Stromal cell of bone marrow (primary cell): ENCODE results near the gene CCDC126.
"Not testable (repeated sequence)": the region's sequence is repeated elsewhere in the genome, so short reads cannot be mapped to it uniquely, and the experiment has no call there.

Experiments used
- DNase-seq: peaks from one replicate; pipeline ENCODE4 v3.0.0-alpha.2; 2012; ENCODE audit warnings: low read depth

The CCDC126 gene

DNA sequence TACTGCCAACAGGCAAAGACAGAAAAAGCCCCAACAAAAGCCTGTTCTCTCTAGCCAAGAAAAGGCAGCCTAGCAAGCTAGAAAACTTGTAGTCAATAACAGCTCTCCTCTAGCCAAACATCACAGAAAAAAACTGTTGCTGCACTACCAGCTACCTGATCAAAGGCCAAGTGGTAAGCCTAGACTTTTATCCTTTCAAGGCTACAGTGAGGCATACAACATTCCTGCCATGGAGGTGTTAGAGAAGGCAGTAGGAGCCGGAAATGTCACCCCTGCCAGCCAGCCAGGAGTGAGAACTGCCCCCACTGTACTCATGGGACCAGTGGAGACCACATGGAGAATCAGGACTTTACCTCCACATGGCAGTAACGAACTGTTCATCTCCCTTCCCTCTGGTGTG lies 31.2 kb downstream of the CCDC126 start:
- DNase-seq, result no peak

DNA sequence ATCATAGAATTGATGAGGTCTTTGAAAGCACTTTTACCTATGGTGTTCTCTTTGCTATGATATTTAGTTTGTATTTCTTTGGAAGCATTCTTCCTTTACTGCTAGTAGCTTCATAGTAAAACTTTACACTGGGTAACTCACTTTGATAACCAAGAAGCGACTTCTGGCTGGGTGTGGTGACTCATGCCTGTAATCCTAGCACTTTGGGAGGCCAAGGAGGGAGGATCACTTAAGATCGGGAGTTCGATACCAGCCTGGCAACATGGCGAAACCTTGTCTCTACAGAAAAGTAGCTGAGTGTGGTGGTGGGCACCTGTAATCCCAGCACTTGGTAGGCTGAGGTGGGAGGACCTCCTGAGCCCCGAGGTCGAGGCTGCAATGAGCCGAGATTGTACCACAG lies 36.2 kb downstream of the CCDC126 start:
- DNase-seq, result no peak

DNA sequence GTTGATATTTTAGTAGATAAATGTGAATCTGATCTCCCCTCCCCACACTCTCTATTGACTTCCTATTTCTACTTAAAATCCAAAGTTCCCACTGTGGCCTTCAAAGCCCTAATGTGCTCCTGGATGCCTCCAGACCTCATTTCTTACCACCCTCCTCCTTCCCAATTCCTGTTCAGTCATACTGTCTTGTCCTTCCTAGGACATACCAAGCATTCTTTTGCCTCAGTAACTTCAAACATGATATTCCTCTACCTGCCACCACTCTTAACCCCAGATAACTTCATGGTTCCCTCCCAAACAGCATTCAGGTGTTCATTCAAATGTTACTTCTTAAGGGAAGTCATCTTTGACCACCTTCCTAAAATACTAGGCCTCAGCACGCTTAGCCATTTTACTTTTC lies 48.6 kb downstream of the CCDC126 start:
- no peak for DNase-seq

DNA sequence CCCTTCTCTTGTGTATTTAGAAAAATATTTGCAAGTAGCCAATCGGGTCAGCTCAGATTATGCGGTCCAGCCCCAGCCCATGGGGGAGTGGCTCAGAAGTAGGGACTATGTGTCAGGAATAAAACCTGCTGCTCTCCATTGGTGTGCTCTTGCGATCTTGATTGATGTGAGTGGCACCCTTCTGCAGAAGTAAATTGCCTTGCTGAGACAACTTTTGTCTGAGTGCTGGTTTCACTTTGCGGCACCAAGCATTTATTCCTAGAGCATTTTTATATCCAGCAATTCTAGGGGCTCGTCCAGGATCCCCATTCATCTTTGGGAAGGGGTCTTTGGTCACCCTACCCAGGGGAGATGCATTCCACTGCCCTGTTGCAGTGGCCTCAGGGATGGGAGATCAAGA lies 56.8 kb downstream of the CCDC126 start:
- DNase-seq, result no peak

DNA sequence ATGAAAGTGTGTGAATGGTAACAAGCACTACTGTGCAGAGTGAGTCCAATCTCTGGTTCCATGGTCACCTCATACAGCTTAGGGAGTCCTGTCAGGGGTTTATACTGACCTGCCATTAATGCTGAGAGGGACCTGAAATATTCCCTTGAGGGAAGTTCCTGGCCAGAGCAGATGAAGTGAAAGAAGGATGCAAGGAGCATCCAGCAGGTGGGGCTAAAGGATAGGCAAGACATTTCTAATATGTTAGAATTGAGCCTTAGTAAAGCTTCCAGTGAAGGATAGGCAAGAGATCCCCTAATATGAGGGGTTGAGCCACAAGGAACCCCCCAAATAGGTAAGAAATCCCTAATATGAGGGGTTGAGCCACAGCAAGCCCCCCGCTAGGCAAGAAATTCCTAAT lies 57.3 kb downstream of the CCDC126 start:
- no peak for DNase-seq

DNA sequence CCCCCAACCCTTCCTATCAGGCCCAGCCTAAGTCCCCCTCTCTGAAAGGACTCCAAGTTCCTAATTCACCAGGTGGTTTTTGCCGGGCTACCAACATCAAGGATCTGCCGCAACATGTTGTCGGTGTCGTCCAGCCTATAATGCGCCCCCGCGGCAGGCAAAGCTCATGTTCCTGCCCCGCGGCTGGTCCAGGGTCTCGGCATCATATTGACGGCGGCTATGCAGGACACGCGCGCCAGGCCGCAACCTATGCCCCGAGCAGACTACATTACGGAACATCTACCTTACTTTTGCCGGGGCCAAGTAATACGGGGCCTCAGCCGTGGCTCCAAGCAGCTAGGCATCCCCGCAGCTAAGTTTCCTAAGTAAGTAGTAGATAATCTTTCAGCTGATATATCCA lies 58.3 kb downstream of the CCDC126 start:
- no peak for DNase-seq

DNA sequence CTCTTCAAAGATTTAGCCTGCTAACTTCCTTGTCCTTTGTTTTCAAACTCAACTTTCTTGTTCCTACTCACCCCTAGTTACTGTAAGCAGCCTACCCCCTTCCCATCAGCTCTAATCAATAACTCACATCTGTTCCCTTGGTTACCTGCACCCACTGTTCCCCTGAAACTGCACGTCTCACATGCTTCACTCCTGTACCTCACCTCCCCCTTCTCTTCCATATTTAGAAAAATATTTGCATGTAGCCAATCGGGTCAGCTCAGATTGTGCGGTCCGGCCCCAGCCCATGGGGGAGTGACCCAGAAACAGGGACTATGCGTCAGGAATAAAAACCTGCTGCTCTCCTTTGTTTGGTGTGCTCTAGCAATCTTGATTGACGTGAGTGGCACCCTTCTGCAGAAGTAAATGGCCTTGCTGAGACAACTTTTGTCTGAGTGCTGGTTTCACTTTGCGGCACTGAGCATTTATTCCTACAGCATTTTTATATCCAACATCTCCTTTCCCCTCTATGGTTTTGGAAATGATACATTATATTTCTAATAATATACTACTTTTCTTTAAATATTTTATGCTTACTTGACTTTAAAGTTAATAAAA lies 61.7 kb downstream of the CCDC126 start:
- no peak for DNase-seq

DNA sequence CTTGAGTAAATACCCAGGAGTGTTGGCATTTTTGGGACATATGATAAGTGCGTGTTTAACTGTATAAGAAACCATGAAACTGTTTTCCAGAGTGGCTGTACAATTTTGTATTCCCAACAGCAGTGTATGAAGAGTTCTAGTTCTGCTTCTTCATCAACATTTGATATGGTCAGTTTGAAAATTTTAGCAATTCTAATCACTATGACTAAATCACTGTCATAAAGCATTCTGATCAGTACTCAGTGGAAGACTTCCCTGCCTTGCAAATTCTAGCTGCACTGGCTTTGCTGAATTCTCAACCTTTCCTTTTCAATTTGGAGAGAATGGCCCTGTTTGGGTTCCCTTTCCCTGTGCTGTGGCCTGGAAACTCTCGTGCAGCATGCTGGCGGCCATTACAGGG lies 64.2 kb downstream of the CCDC126 start:
- no peak for DNase-seq

DNA sequence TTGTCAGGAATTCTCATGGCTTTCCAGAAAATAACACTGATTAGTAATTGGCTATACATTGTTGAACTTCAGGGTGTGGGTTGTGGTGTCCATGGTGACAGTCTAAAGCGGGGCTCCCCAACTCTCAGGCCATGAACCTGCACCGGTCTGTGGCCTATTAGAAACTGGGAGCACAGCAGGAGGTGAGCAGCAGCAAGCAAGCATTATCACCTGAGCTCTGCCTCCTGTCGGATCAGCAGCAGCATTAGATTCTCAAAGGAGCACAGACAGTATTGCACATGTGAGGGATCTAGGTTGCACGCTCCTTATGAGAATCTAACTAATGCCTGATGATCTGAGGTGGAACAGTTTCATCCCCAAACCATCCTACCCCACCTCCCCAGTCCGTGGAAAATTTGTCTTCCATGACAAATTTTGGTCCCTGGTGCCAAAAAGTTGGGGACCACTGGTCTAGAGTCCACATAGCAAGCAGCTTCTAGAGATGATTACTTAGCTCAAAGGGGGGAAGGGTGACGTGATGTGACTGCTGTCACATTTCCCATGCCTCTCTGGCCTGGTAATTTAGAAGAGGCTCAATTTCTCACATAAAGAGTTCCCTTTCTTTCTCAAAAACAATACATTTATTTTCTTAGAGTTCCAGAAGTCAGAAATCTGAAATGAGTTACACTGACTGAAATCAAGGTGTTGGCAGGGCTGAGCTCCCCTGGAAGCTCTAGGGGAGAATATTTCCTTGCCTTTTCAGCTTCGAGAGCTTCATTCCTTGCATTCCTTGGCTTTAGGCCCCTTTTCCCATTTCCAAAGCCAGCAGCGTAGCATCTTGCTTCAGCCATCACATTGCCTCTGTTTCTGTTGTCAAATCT lies 65.2 kb downstream of the CCDC126 start:
- DNase-seq, result no peak

DNA sequence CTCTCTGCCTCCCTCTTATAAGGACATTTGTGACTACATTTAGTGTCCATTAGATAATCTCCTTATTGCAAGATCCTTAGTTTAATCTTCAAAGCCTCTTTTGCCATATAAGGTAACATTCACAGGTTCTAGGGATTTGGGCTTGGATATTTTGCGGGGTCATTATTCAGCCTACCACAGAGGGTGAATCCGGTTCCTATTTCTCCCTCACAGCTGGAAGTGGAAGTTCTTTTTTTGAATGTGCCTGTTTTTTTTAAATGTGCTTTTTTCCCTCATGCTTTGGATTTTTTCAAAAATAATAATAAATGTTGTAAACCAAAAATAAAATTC lies 65.8 kb downstream of the CCDC126 start:
- no peak for DNase-seq

DNA sequence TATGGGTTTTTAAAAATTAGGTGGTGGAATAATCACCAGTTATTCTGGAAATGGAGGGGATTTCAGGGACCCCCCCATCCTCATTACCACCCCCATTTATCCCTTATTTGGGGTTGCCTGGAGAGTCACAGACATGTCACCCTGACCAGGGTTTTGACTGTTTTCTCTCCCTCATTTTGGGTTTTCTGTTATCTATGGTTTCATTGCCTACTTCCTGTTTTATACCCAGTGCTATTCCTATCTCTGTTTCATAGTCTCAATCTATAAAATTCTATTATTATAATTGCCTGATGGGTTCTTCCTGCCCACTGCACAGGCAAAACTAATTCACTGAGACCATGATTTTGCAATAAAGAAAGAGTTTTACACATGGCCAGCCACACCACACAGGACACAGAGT lies 66.9 kb downstream of the CCDC126 start:
- DNase-seq, result no peak

DNA sequence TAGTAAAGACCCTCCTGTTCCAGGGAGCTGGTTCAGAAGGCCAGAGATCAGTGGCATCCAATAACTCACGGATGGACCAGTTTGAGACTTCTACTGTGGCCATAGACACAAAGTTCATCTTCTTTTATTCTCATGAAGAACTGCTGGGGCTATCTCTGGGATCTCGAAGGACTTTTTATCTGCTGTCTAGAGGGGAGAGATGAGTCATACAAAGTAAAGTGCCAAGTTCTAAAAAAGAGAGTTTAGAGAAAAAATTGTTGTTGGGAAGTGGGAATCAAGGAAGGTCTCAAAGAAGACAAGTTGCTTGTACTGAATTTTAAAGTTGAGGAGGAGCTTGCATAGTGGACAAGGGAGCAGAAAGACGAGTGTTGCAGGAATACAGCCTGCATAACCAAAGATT lies 74.9 kb downstream of the CCDC126 start:
- no peak for DNase-seq

DNA sequence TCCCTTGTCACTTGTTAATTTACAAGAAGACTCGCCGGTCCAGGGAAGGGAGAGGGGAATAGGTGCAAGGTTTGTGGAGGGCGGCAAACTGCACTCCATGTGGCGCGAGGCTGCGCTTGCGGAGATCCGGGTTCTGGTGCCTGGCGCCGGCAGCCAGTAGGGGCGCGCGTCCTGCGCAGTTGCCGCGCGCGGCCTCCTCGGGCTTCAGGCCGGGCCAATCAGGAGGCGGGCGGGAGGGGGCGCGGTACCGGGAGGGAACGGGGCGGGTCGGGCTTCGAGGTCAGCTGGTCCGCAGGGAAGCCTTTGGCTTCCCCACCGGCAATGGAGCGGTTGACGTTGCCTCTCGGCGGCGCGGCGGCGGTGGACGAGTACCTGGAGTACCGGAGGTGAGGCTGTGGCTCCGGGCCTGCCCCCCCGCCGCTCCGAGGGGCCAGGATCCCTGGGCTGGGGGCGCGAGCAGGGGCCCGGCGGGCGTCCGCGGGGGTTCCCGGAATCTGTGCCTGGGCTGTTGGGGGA lies 82.8 kb downstream of the CCDC126 start, which contains the start of gene FAM221A:
FAM221A (plus strand) TSS at position 302 of the 516 bp plus-strand sequence; CDS start at position 322, 20 bp downstream.
- DNase-seq, result peak; percentile 38

DNA sequence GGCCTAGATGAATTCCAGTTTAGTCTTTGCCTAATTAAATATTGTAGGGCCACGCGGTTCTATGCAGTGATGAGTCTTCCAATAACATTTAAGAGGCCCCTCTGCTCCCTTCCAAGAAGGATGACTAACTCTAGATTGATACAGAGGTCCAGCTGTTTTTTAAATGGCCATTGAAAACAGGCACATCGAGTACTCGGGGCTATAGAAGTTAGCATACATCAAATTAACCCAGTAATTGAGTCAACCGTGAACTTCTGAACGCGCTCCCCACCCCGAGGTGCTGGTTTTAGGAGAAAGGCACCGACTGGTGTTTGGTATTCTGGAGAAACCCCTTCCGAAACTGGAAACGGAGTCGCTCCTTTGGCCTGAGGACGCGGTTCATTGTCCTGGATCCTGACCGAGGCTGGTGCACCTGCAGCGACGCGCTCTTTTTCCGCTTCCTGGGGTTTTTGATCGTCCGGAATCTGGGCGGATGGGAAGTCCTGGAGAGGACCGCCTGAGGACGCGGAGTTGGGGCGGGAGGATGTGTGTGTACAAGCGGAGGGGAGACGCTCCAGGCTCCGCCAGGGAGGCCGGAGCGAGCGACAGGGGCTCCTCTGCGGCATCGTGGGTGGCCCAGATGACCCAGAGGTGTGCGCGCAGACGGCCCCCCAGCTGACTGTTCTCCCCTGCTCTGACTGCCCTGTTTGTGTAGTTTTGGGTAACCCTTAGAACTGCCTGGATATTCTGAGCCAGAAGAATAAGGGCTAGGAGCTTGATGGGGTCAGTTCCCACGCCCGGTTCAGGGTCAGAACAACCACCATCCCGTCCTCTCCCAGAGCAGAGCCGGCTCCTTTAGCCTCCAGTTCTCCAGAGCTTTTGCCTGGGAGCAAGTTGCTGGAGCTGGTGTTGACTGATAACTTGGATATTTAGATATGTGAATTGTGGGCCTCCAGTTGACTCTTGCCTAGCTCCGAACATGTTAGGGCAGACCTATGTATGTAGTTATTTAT lies 83.5 kb downstream of the CCDC126 start:
- DNase-seq, result peak; percentile 23

DNA sequence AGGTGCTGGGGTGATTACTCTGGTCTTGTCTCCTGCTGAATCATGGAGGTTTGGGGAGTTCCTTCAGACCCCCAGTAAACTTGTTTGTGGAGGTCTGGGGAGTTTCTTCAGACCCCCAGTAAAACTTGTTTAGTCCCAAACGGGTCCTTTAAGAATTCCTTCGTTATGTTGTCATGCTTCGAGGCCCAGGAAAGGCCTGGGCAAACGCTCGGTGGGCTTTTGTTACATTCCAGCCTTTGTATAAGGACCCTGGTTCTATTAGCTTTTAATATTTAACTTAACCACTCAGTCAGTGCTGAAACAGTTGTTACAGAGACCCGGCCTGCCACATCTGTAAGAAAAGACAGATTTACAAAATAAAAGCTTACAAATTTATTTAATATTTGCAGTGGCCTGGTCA lies 86.9 kb downstream of the CCDC126 start:
- DNase-seq, result not testable (repeated sequence)

DNA sequence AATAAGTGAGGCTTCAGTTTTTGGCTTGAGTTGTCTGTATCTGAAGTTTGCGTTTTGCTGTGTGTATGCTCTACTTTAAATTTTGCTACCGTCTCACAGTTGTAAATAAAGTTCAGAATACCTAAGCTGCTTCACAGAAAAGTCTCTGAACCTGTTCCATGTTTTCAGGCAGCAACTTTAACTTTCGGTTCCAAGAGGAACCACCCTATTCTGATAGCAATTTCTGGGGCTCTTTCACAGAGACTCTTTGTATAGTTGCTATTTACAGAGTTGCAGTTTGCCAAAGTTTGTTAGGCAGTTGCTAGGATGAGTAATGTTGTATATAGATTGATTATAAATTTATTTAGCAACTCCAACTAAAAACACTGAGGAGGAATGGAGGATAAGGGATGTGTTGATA lies 88.5 kb downstream of the CCDC126 start:
- peak; percentile 2 for DNase-seq

DNA sequence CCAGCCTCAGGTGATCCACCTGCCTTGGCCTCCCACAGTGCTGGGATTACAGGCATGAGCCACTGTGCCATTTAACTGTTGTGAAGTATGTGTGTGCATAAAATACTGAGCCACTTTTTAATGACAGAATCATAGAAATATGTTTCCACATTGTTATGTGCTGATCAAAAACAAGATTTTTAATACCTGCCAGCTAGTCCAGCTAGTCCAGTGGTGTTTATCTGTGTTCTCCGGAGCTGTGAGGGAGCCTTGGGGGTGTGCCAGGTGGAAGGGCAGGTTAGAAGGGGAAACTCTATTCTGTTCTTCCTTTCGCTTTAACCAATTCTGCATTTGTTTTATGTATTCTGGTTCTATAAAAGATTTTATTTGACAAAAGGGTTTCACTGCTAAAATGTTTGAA lies 89.8 kb downstream of the CCDC126 start:
- no peak for DNase-seq

DNA sequence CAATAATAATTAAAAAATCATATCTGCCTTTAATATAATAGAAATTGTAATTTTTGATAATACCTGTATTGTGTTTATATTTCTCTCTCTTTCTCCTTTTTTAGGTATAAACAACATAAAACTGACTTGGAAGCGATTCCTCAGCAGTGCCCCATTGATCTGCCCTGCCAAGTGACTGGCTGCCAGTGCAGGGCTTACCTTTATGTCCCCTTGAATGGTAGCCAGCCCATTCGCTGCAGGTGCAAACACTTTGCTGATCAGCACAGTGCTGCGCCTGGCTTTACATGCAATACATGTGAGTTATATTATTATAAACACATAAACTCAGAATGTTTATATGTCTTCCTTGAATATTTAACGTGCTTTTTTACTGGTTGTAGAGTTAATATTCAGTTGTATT lies 92.0 kb downstream of the CCDC126 start:
- DNase-seq, result no peak

DNA sequence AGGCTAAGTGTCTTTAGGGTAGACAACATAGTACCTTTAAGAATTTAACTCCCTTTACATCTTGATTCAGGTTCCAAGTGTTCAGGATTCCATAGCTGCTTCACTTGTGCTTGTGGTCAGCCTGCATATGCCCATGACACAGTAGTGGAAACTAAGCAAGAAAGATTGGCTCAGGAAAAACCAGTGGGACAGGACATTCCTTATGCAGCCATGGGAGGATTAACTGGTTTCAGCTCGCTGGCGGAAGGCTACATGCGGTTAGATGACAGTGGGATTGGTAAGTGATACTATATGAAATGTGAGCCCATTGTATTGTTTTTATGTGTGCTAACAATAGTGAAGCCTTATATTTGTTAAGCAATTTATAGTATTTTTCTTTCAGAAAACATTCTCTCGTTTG lies 94.1 kb downstream of the CCDC126 start:
- DNase-seq, result peak; percentile 28

DNA sequence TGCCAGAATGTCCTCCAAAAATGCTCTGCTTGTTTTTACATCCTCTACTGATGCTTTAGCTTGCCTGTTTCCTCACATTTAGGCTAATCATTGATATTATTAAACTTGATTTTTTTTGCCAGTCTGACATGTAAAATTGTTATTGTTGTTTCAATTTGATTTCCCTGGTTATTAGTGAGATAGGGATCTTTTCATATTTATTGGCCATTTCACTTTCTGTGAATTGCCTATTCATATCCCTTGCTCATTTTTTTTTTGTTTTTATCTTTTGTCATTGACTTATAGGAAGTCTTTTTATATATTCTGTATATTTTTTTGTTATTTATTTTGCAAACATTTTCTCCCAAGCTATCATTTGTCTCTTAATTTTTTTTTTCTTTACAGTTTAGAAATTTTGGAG lies 96.0 kb downstream of the CCDC126 start:
- DNase-seq, result no peak
